Measurements from ENCODE around the gene ANLN. TPM values are rescaled to one million over a fixed set of nuclear protein-coding genes. Genes with fewer than 3 reads are reported as not detected.

ANLN gene
- total and polyA plus RNA-seq, 2 experiments from 2014 or later: 8.2 to 31.3 TPM

- Histone ChIP-seq H3K9me3 (ENCODE audit: low read depth) (no peaks in the 10 kb centered on the region), H3K36me3 (replicated peaks; ENCODE audit: insufficient read depth, low read depth) (no peaks in the 10 kb centered on the region), H3K27me3 (no peaks in the 10 kb centered on the region), H2AFZ (no peak overlapping the region), H3K79me2 (no peaks in the 10 kb centered on the region), H3K27ac (no peak overlapping the region), H3K4me3 (no peak overlapping the region), H3K4me1 (ENCODE audit: insufficient read depth) (no peaks in the 10 kb centered on the region), H3K9me2 (replicated peaks; ENCODE audit: insufficient read depth) (no peaks in the 10 kb centered on the region), H3K4me2 (no peak overlapping the region), H4K20me1 (ENCODE audit: insufficient read depth, poor library complexity, severe bottlenecking) (no peaks in the 10 kb centered on the region)
- TF ChIP-seq CTCF (IDR thresholded peaks at IDR 0.05; ENCODE audit: poor library complexity): no peak
- no peak for TF ChIP-seq EZH2phosphoT487 (IDR thresholded peaks at IDR 0.05; ENCODE audit: low read depth, severe bottlenecking, unreplicated experiment)
- TF ChIP-seq EZH2 (IDR thresholded peaks at IDR 0.05; ENCODE audit: borderline replicate concordance): no peak
- WGBS (ENCODE audit: low lambda C conversion rate, missing lambda C conversion rate): 91% methylated on average over 7 of the region's 7 CpGs
- DNase-seq (ENCODE audit: low spot score): no peak
Observed at GRCh38 chr7:36404639-36405408, 15.2 kb downstream of the ANLN start.

GRCh38 chr7:36405409-36405803, 15.7 kb downstream of the ANLN start:
- TF ChIP-seq CTCF (IDR thresholded peaks at IDR 0.05; ENCODE audit: poor library complexity) (no peak), EZH2phosphoT487 (IDR thresholded peaks at IDR 0.05; ENCODE audit: low read depth, severe bottlenecking, unreplicated experiment) (no peak), EZH2 (IDR thresholded peaks at IDR 0.05; ENCODE audit: borderline replicate concordance) (no peak)
- Histone ChIP-seq H2AFZ (no peak overlapping the region), H3K27me3 (no peaks in the 10 kb centered on the region), H3K9me2 (replicated peaks; ENCODE audit: insufficient read depth) (no peaks in the 10 kb centered on the region), H4K20me1 (ENCODE audit: insufficient read depth, poor library complexity, severe bottlenecking) (no peaks in the 10 kb centered on the region), H3K79me2 (no peaks in the 10 kb centered on the region), H3K36me3 (replicated peaks; ENCODE audit: insufficient read depth, low read depth) (no peaks in the 10 kb centered on the region), H3K27ac (no peak overlapping the region), H3K9me3 (ENCODE audit: low read depth) (no peaks in the 10 kb centered on the region), H3K4me1 (ENCODE audit: insufficient read depth) (no peaks in the 10 kb centered on the region), H3K4me3 (no peak overlapping the region), H3K4me2 (no peak overlapping the region)
- 95% methylated on average over 1 of the region's 1 CpG for WGBS (ENCODE audit: low lambda C conversion rate, missing lambda C conversion rate)
- no peak for DNase-seq (ENCODE audit: low spot score)

DNA sequence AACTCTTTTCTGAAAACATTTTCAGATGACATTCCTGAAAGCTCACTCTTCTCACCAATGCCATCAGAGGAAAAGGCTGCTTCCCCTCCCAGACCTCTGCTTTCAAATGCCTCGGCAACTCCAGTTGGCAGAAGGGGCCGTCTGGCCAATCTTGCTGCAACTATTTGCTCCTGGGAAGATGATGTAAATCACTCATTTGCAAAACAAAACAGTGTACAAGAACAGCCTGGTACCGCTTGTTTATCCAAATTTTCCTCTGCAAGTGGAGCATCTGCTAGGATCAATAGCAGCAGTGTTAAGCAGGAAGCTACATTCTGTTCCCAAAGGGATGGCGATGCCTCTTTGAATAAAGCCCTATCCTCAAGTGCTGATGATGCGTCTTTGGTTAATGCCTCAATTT, 16.5 kb downstream of the ANLN start:
- Histone ChIP-seq H4K20me1 (ENCODE audit: insufficient read depth, poor library complexity, severe bottlenecking) (no peaks in the 10 kb centered on the region), H3K79me2 (no peaks in the 10 kb centered on the region), H3K4me1 (ENCODE audit: insufficient read depth) (no peaks in the 10 kb centered on the region), H3K4me2 (no peak overlapping the region), H3K9me2 (replicated peaks; ENCODE audit: insufficient read depth) (no peaks in the 10 kb centered on the region), H3K27ac (no peak overlapping the region), H3K27me3 (no peaks in the 10 kb centered on the region), H2AFZ (no peak overlapping the region), H3K36me3 (replicated peaks; ENCODE audit: insufficient read depth, low read depth) (no peaks in the 10 kb centered on the region), H3K9me3 (ENCODE audit: low read depth) (no peaks in the 10 kb centered on the region), H3K4me3 (no peak overlapping the region)
- no peak for TF ChIP-seq EZH2 (IDR thresholded peaks at IDR 0.05; ENCODE audit: borderline replicate concordance)
- no peak for TF ChIP-seq EZH2phosphoT487 (IDR thresholded peaks at IDR 0.05; ENCODE audit: low read depth, severe bottlenecking, unreplicated experiment)
- TF ChIP-seq CTCF (IDR thresholded peaks at IDR 0.05; ENCODE audit: poor library complexity): no peak
- no peak for DNase-seq (ENCODE audit: low spot score)
- 88% methylated on average over 5 of the region's 5 CpGs for WGBS (ENCODE audit: low lambda C conversion rate, missing lambda C conversion rate)

All from hepatocyte (in vitro differentiated cells).